OCI-LY3 (cell line): Measurements from ENCODE around the gene HKDC1.

Source experiments
- H2AFZ ChIP-seq: fragments of 200-600, 300-600 bp; shearing (Covaris generic); 2 replicates; pipeline ENCODE4 v1.6.0; 2014; ENCODE audit warnings: antibody characterized with exemption, low read depth, low read length
- H3K27ac ChIP-seq: fragments of 200-600, 300-600 bp; sonication (generic); 2 replicates; pipeline ENCODE4 v1.5.1; 2014; ENCODE audit warnings: mild to moderate bottlenecking, low read length, moderate library complexity, mixed read lengths
- H3K27me3 ChIP-seq: fragments of 200-600, 300-600 bp; sonication (generic); 2 replicates; pipeline ENCODE4 v1.6.1; 2014; ENCODE audit warnings: low read depth, low read length, mixed read lengths
- H3K36me3 ChIP-seq: fragments of 200-600, 300-600 bp; sonication (generic); replicated peaks from 2 replicates; pipeline ENCODE3; 2014; ENCODE audit warnings: low read depth, low read length, mixed read lengths
- H3K4me1 ChIP-seq: fragments of 300-600, 200-600 bp; sonication (generic); 2 replicates; pipeline ENCODE4 v1.6.1; 2014; ENCODE audit warnings: low read length, mixed read lengths
- H3K4me2 ChIP-seq: fragments of 200-600, 300-600 bp; sonication (generic); 2 replicates; pipeline ENCODE4 v1.6.1; 2014; ENCODE audit warnings: low read length, mixed read lengths
- H3K4me3 ChIP-seq: fragments of 300-600, 200-600 bp; sonication (generic); 2 replicates; pipeline ENCODE4 v1.5.1; 2014; ENCODE audit warnings: antibody characterized with exemption, mild to moderate bottlenecking, low read length, moderate library complexity
- H3K79me2 ChIP-seq: fragments of 300-600, 200-600 bp; shearing (Covaris generic); 2 replicates; pipeline ENCODE4 v1.6.1; 2014; ENCODE audit warnings: mild to moderate bottlenecking, low read length, mixed read lengths
- H3K9ac ChIP-seq: fragments of 300-600, 200-600 bp; shearing (Covaris generic); 2 replicates; pipeline ENCODE4 v1.6.0; 2014; ENCODE audit warnings: mild to moderate bottlenecking, low read length, moderate library complexity
- H3K9me3 ChIP-seq: fragments of 200-600, 300-600 bp; shearing (Covaris generic); 2 replicates; pipeline ENCODE4 v1.6.1; 2014; ENCODE audit warnings: low read length, mixed read lengths; ENCODE audit not compliant: insufficient read depth
- H4K20me1 ChIP-seq: fragments of 200-600, 300-600 bp; sonication (generic); 2 replicates; pipeline ENCODE4 v1.6.1; 2016; ENCODE audit warnings: low read length, mixed read lengths; ENCODE audit not compliant: insufficient read depth
- EZH2phosphoT487 ChIP-seq: fragments of 200-600 bp; shearing (Covaris generic); IDR thresholded peaks from 2 replicates; pipeline ENCODE4 v1.6.1; 2018; ENCODE audit warnings: antibody characterized with exemption, mixed run types, low read depth
- TF ChIP-seq, protein P1 (sequence below): fragments of 200-600, 300-600 bp; sonication (generic); IDR thresholded peaks from 2 replicates; pipeline ENCODE4 v1.5.1; 2014; ENCODE audit warnings: antibody characterized with exemption, low read length, low read depth

The HKDC1 gene

DNA sequence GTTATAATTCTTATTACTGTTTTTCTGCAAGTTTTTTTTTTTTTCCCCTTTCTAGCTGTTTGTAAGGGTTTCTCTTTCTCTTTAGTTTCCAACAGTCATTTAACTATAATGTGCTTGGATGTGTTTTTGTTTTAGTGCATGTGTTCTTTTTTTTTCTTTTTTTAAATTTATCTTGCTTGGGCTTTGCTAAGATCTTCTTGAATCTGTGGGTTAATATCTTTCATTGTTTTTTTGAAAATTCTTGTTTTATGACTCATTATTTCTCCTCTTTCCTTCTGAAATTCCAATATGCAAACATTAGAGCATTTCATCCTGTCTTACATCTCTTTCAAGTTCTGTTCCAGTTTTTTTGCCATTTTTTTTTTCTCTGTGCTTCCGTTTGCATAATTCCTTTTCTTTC, 52.5 kb downstream of the HKDC1 start:
- no peaks in the 10 kb centered on the region for H3K36me3 ChIP-seq
- H3K9ac ChIP-seq = no peak overlapping the region
- no peak overlapping the region for H3K4me2 ChIP-seq
- H3K27me3 ChIP-seq = no peaks in the 10 kb centered on the region
- no peaks in the 10 kb centered on the region for H3K9me3 ChIP-seq
- no peaks in the 10 kb centered on the region for H3K79me2 ChIP-seq
- H3K27ac ChIP-seq = no peak overlapping the region
- no peak overlapping the region for H3K4me3 ChIP-seq
- TF ChIP-seq EZH2phosphoT487 = no peak
- H2AFZ ChIP-seq = no peak overlapping the region
- H4K20me1 ChIP-seq = no peaks in the 10 kb centered on the region
- H3K4me1 ChIP-seq = peaks cover 5% of the 10 kb centered on the region; the same call in 1 of the 2 replicates

DNA sequence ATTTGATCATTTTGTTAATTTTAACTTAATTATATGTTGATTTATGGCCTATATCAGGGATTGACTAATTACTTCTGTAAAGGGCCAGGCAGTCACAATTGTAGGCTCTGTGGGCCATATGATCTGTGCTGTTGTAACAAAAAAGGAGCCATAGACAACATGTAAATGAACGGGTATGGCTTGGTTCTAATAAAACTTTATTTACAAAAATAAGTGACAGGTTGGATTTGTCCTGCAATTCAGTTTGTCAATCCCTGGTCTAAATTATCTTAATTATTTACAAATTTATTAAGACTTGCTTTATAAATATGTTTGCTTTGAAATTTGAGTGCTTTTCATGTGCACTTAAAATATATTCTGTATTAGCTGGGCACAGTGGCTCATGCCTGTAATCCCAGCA, 55.3 kb downstream of the HKDC1 start:
- no peaks in the 10 kb centered on the region for H3K36me3 ChIP-seq

DNA sequence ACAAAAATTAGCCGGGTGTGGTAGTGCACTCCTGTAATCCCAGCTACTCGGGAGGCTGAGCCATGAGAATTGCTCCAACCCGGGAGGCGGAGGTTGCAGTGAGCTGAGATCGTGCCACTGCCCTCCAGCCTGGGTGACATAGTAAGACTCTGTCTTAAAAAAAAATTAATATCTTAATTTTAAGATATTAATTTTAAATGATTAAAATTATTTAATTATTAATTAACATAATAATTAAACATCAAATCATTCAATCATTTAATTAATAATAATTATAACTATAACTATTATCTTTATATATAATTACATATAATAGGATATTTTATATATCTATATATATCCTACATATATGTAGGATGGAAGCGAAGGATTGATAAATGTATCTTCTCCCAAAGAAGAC, 56.4 kb downstream of the HKDC1 start:
- Histone ChIP-seq H3K4me2 (no peak overlapping the region), H3K4me3 (no peak overlapping the region), H3K27me3 (no peaks in the 10 kb centered on the region), H3K27ac (no peak overlapping the region), H2AFZ (no peak overlapping the region), H3K36me3 (no peaks in the 10 kb centered on the region), H3K9ac (no peak overlapping the region), H4K20me1 (no peaks in the 10 kb centered on the region), H3K79me2 (no peaks in the 10 kb centered on the region), H3K9me3 (no peaks in the 10 kb centered on the region), H3K4me1 (peaks cover 14% of the 10 kb centered on the region)
- no peak for TF ChIP-seq EZH2phosphoT487
- TF ChIP-seq, protein P1, sequence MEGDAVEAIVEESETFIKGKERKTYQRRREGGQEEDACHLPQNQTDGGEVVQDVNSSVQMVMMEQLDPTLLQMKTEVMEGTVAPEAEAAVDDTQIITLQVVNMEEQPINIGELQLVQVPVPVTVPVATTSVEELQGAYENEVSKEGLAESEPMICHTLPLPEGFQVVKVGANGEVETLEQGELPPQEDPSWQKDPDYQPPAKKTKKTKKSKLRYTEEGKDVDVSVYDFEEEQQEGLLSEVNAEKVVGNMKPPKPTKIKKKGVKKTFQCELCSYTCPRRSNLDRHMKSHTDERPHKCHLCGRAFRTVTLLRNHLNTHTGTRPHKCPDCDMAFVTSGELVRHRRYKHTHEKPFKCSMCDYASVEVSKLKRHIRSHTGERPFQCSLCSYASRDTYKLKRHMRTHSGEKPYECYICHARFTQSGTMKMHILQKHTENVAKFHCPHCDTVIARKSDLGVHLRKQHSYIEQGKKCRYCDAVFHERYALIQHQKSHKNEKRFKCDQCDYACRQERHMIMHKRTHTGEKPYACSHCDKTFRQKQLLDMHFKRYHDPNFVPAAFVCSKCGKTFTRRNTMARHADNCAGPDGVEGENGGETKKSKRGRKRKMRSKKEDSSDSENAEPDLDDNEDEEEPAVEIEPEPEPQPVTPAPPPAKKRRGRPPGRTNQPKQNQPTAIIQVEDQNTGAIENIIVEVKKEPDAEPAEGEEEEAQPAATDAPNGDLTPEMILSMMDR = no peak

More for the DNA sequence above, 55.3 kb downstream of the HKDC1 start:
- H3K4me3 ChIP-seq = no peak overlapping the region
- TF ChIP-seq, protein P1 = no peak
- TF ChIP-seq EZH2phosphoT487 = no peak
- no peaks in the 10 kb centered on the region for H4K20me1 ChIP-seq
- H3K4me2 ChIP-seq = no peak overlapping the region
- H2AFZ ChIP-seq = no peak overlapping the region
- H3K27ac ChIP-seq = no peak overlapping the region
- H3K79me2 ChIP-seq = no peaks in the 10 kb centered on the region
- no peak overlapping the region for H3K9ac ChIP-seq
- no peaks in the 10 kb centered on the region for H3K9me3 ChIP-seq
- no peaks in the 10 kb centered on the region for H3K27me3 ChIP-seq
- peaks cover 14% of the 10 kb centered on the region for H3K4me1 ChIP-seq

DNA sequence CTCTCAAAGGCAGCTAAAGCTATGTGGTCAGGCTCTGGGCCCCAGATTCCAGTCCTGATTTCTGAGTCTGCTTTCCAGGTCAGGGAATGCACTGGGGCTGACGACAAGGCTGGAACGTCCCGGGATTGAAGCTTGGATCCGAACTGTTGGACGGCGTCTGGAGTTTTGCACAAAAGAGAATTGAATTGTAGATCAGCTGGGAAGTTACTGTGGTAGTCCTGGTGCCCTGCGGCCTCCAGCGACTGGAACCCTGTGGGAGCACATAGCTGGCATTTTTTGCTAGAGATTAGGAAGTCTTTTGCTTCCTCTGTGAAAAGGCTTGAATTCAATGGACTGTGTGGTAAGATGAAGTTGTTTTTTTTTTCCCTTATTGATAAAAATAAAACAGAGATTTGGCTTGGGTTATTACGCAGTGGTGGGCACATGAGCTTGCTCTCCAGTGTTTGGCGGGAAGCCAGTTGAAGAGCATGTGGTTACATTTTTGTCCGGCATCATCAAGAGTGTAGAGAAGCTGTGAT, 58.4 kb downstream of the HKDC1 start, which contains the start of gene HK1:
TSS of gene HK1 (plus strand) at position 51 of the 518 bp plus-strand sequence.
- H3K27me3 ChIP-seq = no peaks in the 10 kb centered on the region
- no peak for TF ChIP-seq EZH2phosphoT487
- TF ChIP-seq, protein P1 = no peak
- H3K4me3 ChIP-seq = no peak within 1 kb of the TSS
- no peak within 1 kb of the TSS for H3K9ac ChIP-seq
- peak within 1 kb of the TSS; percentile 14; the same call in 1 of the 2 replicates for H3K4me2 ChIP-seq
- peaks cover 14% of the 10 kb centered on the region for H3K4me1 ChIP-seq
- no peaks in the 10 kb centered on the region for H4K20me1 ChIP-seq
- no peaks in the 10 kb centered on the region for H3K9me3 ChIP-seq
- no peak within 1 kb of the TSS for H3K27ac ChIP-seq
- no peaks in the 10 kb centered on the region for H3K36me3 ChIP-seq
- no peak within 1 kb of the TSS for H2AFZ ChIP-seq
- no peaks in the 10 kb centered on the region for H3K79me2 ChIP-seq
